ENCODE data around the gene ATF7IP2. TPM values are rescaled to one million over a fixed set of nuclear protein-coding genes. Genes with fewer than 3 reads are reported as not detected.

Gene ATF7IP2
- total and polyA plus RNA-seq, 4 donors = 14.3 to 60.4 (median 30.1) TPM

DNA sequence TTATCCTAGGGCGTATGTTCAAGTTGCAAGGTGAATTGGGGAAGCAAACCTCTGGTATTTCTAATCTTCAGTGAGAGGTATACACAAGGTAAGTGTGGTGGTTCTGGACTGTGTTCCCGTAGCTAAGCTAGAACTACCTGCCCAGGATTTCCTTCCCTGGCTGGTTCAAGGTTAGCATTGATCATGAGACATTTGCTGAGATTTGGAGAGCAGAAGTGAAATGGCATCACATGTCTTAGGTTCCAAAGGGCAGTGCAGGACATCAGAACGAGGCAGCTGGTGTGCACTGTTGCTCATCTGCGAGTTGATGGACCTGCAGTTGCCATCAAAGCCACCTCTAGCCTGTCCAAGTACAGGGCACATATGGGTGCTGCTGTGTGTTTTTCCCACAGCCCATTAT, 99.3 kb downstream of the ATF7IP2 start:
- peaks cover 0 to 8% (median 0%) of the 10 kb centered on the region in 4 donors for H3K36me3 ChIP-seq (ENCODE audit: control insufficient read depth in 4 of 4, insufficient read depth in 3 of 4, low read depth in 1 of 4, low read length in 3 of 4)
- 88% methylated on average over 4 of the region's 4 CpGs for WGBS

GRCh38 chr16:10485698-10486382, 100.0 kb downstream of the ATF7IP2 start:
- peaks cover 0 to 8% (median 0%) of the 10 kb centered on the region in 4 donors for H3K36me3 ChIP-seq (ENCODE audit: control insufficient read depth in 4 of 4, insufficient read depth in 3 of 4, low read depth in 1 of 4, low read length in 3 of 4)
- H3K27ac ChIP-seq (ENCODE audit: low read depth in 1 of 2, low read length in 2 of 2) = no peak overlapping the region
- H3K4me1 ChIP-seq (ENCODE audit: control insufficient read depth in 4 of 4, insufficient read depth in 4 of 4, low read length in 3 of 4) = no peaks in the 10 kb centered on the region
- DNase-seq (ENCODE audit: low spot score) = no peak
- H3K27me3 ChIP-seq (ENCODE audit: control insufficient read depth in 4 of 4, insufficient read depth in 4 of 4, low read length in 3 of 4) = no peaks in the 10 kb centered on the region
- H3K9ac ChIP-seq (ENCODE audit: low read depth in 1 of 2, low read length in 2 of 2) = no peak overlapping the region
- no peak for TF ChIP-seq TAF1 (conservative IDR thresholded peaks at IDR 0.05)
- TF ChIP-seq, protein P1, sequence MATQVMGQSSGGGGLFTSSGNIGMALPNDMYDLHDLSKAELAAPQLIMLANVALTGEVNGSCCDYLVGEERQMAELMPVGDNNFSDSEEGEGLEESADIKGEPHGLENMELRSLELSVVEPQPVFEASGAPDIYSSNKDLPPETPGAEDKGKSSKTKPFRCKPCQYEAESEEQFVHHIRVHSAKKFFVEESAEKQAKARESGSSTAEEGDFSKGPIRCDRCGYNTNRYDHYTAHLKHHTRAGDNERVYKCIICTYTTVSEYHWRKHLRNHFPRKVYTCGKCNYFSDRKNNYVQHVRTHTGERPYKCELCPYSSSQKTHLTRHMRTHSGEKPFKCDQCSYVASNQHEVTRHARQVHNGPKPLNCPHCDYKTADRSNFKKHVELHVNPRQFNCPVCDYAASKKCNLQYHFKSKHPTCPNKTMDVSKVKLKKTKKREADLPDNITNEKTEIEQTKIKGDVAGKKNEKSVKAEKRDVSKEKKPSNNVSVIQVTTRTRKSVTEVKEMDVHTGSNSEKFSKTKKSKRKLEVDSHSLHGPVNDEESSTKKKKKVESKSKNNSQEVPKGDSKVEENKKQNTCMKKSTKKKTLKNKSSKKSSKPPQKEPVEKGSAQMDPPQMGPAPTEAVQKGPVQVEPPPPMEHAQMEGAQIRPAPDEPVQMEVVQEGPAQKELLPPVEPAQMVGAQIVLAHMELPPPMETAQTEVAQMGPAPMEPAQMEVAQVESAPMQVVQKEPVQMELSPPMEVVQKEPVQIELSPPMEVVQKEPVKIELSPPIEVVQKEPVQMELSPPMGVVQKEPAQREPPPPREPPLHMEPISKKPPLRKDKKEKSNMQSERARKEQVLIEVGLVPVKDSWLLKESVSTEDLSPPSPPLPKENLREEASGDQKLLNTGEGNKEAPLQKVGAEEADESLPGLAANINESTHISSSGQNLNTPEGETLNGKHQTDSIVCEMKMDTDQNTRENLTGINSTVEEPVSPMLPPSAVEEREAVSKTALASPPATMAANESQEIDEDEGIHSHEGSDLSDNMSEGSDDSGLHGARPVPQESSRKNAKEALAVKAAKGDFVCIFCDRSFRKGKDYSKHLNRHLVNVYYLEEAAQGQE (IDR thresholded peaks at IDR 0.05) = no peak
- no peak for TF ChIP-seq SP1 (IDR thresholded peaks at IDR 0.05)
- H3K9me3 ChIP-seq (ENCODE audit: control insufficient read depth in 4 of 4, low read length in 3 of 4) = peaks cover 0 to 7% (median 3%) of the 10 kb centered on the region in 4 donors
- WGBS = 96% methylated on average over 12 of the region's 12 CpGs
- no peak overlapping the region for H3K4me3 ChIP-seq (ENCODE audit: low read depth in 1 of 3, low read length in 3 of 3)

More for the DNA sequence above, 99.3 kb downstream of the ATF7IP2 start:
- DNase-seq (ENCODE audit: low spot score) = no peak
- Histone ChIP-seq H3K9ac (ENCODE audit: low read depth in 1 of 2, low read length in 2 of 2) (no peak overlapping the region), H3K4me3 (ENCODE audit: low read depth in 1 of 3, low read length in 3 of 3) (no peak overlapping the region), H3K27me3 (ENCODE audit: control insufficient read depth in 4 of 4, insufficient read depth in 4 of 4, low read length in 3 of 4) (no peaks in the 10 kb centered on the region), H3K27ac (ENCODE audit: low read depth in 1 of 2, low read length in 2 of 2) (no peak overlapping the region), H3K9me3 (ENCODE audit: control insufficient read depth in 4 of 4, low read length in 3 of 4) (peaks cover 0 to 7% (median 3%) of the 10 kb centered on the region in 4 donors), H3K4me1 (ENCODE audit: control insufficient read depth in 4 of 4, insufficient read depth in 4 of 4, low read length in 3 of 4) (no peaks in the 10 kb centered on the region)
- no peak for TF ChIP-seq HNF4G (IDR thresholded peaks at IDR 0.05)
- TF ChIP-seq NR2F2 (IDR thresholded peaks at IDR 0.05) = no peak
- no peak for TF ChIP-seq HNF4A (conservative IDR thresholded peaks at IDR 0.05)
- TF ChIP-seq EGR1 (IDR thresholded peaks at IDR 0.05; ENCODE audit: low read depth in 2 of 2) = no peak
- TF ChIP-seq SP1 (IDR thresholded peaks at IDR 0.05) = no peak
- TF ChIP-seq, protein P2, sequence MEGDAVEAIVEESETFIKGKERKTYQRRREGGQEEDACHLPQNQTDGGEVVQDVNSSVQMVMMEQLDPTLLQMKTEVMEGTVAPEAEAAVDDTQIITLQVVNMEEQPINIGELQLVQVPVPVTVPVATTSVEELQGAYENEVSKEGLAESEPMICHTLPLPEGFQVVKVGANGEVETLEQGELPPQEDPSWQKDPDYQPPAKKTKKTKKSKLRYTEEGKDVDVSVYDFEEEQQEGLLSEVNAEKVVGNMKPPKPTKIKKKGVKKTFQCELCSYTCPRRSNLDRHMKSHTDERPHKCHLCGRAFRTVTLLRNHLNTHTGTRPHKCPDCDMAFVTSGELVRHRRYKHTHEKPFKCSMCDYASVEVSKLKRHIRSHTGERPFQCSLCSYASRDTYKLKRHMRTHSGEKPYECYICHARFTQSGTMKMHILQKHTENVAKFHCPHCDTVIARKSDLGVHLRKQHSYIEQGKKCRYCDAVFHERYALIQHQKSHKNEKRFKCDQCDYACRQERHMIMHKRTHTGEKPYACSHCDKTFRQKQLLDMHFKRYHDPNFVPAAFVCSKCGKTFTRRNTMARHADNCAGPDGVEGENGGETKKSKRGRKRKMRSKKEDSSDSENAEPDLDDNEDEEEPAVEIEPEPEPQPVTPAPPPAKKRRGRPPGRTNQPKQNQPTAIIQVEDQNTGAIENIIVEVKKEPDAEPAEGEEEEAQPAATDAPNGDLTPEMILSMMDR (IDR thresholded peaks at IDR 0.05; ENCODE audit: low read depth, low read length, missing input control) = no peak
- TF ChIP-seq RAD21 (IDR thresholded peaks at IDR 0.05) = no peak

GRCh38 chr16:10490141-10490540, 104.3 kb downstream of the ATF7IP2 start:
- Histone ChIP-seq H3K27me3 (ENCODE audit: control insufficient read depth in 4 of 4, insufficient read depth in 4 of 4, low read length in 3 of 4) (no peaks in the 10 kb centered on the region), H3K27ac (ENCODE audit: low read depth in 1 of 2, low read length in 2 of 2) (no peak overlapping the region), H3K36me3 (ENCODE audit: control insufficient read depth in 4 of 4, insufficient read depth in 3 of 4, low read depth in 1 of 4, low read length in 3 of 4) (no peaks in the 10 kb centered on the region), H3K4me3 (ENCODE audit: low read depth in 1 of 3, low read length in 3 of 3) (no peak overlapping the region), H3K9me3 (ENCODE audit: control insufficient read depth in 4 of 4, low read length in 3 of 4) (peaks cover 1 to 7% (median 3%) of the 10 kb centered on the region in 4 donors), H3K4me1 (ENCODE audit: control insufficient read depth in 4 of 4, insufficient read depth in 4 of 4, low read length in 3 of 4) (no peaks in the 10 kb centered on the region), H3K9ac (ENCODE audit: low read depth in 1 of 2, low read length in 2 of 2) (no peak overlapping the region)
- 84% methylated on average over 1 of the region's 1 CpG for WGBS
- no peak for DNase-seq (ENCODE audit: low spot score)
- TF ChIP-seq ZBTB33 (IDR thresholded peaks at IDR 0.05) (no peak), FOXA1 (IDR thresholded peaks at IDR 0.05) (no peak), EGR1 (IDR thresholded peaks at IDR 0.05; ENCODE audit: low read depth in 2 of 2) (no peak), RAD21 (IDR thresholded peaks at IDR 0.05) (no peak), JUND (IDR thresholded peaks at IDR 0.05) (no peak), HNF4G (IDR thresholded peaks at IDR 0.05) (no peak), TAF1 (conservative IDR thresholded peaks at IDR 0.05) (no peak)
- TF ChIP-seq, protein P1 (IDR thresholded peaks at IDR 0.05) = no peak
- TF ChIP-seq, protein P2 (IDR thresholded peaks at IDR 0.05; ENCODE audit: low read depth, low read length, missing input control) = no peak
